ENCODE data around the gene PEA15.

The PEA15 gene

DNA sequence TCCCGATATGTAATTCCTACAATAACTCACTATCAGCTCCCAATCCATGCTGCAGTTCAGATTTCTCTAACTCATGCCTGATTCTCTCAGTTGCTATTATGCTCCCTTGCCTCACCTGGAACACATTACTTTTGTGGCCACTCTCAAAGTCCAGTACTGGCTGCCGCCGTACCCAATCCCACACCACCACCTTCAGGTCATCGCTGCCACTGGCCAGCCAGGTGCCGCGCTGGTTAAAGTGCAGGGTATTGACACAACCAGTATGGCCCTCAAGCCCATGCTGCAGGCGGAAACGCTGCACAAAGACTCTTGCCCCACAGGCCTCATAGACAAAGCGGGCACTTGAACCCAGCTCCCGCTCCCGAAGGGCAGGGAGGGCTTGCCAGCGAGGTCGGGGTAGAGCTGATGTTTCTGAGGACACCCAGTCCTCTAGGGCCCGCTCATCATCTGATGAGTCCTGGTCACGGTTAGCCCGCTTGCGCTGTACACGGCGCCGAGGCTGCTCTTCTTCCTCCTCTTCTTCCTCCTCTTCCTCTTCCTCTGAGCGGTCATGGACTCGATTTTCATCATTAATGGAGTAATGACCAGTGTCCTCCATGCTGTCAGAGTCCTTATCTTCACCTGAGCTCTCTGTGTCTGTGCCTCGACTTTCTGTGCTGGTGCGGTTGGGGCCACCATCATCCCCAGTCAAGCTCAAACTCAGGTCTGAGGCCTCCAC, 34.6 kb downstream of the PEA15 start:
- DNase-seq (ENCODE audit: low spot score): no peak

- DNase-seq (ENCODE audit: low spot score): no peak
Measured at GRCh38 chr1:160243767-160244166, 38.6 kb downstream of the PEA15 start.

- DNase-seq (ENCODE audit: low spot score): no peak
Measured at GRCh38 chr1:160244209-160244608, 39.0 kb downstream of the PEA15 start.

- no peak for DNase-seq (ENCODE audit: low spot score)
Measured at GRCh38 chr1:160245434-160245833, 40.2 kb downstream of the PEA15 start.

GRCh38 chr1:160247053-160247452, 41.9 kb downstream of the PEA15 start:
- no peak for DNase-seq (ENCODE audit: low spot score)

- DNase-seq (ENCODE audit: low spot score): no peak
Measured at GRCh38 chr1:160251011-160251410, 45.8 kb downstream of the PEA15 start.

DNA sequence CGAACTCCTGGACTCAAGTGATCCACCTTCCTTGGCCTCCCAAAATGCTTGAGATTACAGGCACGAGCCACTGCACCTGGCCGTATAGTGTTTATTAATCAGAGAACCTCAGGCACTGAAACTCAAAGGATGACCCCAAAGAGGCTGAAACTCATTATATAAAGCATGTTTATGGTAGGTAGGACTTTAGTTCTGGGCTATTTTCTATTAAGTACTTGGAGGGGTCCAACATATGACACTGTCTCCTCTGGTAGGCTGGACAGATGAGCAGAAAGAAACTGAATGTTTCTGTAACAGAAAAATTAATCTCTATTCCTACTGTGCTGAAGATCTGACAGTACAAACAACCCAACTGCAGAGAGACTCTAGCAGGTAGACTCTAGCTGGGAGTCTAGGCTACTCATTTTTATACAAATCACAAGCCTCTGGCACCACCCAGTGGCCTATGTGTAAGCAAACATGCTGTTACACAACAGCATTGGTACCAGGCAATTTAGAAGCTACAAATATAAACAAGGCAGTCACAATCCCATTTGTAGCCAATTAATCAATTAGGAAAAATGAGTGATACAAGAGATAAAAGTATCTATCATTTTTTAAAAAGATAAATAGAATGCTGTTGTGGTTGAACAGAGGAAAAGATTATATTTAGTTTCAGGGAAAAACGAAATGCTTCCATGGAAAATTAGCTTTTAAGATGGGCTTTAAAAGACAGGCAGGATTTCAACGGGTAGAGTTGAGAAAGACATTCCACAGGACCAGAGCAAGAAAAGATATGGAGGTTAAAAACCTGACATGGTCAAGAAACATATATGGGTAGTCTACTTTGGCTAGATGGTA, 46.7 kb downstream of the PEA15 start:
- peak; percentile 88 for DNase-seq (ENCODE audit: low spot score)

GRCh38 chr1:160255781-160256300, 50.7 kb downstream of the PEA15 start:
- no peak for DNase-seq (ENCODE audit: low spot score)

DNA sequence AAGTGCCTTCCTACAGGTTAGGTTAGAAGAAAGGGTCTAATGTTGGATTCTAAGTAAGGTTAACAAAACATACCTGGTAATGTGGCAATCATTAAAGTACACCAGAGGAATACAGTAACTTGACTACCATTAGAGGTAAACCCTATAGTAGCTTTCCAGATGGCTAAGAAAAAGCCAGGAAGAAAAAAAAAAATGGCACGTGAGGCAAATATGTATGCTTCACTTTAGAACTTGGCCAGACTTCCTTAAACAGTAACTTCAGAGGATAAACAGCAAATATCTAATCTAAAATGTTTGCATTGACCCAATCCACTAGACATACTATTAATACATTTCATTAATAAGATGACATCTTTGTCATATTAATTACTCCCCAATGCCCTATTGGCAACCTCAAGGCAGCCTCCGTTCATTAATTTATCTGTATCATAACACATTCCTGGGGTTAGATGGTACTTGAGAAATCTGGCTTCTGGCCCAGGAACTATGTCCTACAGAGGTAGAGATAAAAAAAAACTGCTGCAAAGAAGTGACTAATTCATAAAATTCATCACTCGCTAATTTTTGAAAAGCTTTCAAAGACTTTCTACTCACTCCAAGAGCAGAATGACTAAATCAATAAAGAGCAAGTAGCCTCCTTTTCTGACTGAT, 51.3 kb downstream of the PEA15 start:
- DNase-seq (ENCODE audit: low spot score): no peak

GRCh38 chr1:160257411-160258015, 52.3 kb downstream of the PEA15 start:
- DNase-seq (ENCODE audit: low spot score): no peak

- DNase-seq (ENCODE audit: low spot score): no peak
Measured at GRCh38 chr1:160258177-160258798, 53.1 kb downstream of the PEA15 start.

- DNase-seq (ENCODE audit: low spot score): no peak
Measured at GRCh38 chr1:160260406-160261382, 55.5 kb downstream of the PEA15 start.

DNA sequence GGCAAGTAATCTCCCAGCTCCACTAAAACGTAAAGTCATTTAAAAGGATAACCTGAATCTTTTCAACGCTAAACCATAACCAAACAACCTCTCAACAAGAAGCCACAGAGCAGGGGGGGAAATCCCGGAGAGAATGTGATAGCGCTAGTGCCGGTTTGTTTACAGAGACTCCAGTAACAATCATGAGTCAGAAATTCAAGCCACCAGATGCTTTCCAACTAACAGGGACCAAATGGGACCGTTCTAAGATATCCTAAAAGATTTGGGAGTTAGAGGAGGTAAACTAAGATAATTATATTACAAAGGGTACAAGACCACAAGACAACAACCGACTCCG, 56.3 kb downstream of the PEA15 start:
- no peak for DNase-seq (ENCODE audit: low spot score)

DNA sequence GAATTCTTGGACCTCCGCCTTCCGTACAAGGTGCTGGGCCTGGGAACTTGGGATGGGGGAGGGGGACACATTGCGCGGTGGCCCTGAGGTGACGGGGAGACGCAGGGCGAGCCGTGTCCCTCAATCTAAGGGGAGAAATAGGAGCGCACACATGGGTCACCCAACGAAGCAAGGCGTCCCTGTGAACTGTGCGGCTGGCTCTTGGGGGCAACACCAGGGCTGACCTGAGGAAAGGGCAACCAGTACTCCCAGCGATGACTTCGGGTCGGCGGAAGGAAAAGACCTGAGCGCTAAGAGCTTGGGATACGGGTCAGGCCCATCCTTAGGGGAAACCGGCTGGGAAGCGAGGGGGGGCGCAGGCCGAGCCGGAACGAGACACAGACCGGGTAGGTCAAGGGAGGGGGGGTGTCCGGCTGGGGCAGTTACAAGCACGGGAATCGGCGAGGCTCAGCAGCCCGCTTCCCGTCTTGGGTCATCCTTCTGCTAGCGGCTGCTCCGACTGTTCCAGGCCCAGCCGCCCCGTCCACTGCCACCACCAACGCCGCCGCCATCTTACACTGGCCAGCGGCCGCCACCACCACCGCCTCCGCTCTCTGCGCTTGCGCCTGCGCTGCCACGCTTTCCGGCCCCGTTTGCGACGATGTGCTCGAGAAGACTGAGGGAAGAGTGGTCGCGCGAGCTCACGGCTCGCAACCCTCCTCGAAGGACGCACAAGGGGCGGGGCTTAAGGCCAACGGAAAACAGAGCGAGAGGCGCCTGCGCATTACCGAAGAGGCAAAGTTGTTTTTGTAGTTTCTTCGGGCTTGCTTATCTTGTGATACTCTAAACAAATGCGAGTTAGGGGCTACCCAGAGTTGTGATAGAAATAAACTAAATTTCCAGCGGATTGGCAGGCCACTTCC, 57.0 kb downstream of the PEA15 start, which contains the start of gene DCAF8:
DCAF8 (minus strand) TSS at position 657 of the 902 bp plus-strand sequence. CDS start 18,541 bp downstream, outside the sequence.
- peak; percentile 98 for DNase-seq (ENCODE audit: low spot score)

DNA sequence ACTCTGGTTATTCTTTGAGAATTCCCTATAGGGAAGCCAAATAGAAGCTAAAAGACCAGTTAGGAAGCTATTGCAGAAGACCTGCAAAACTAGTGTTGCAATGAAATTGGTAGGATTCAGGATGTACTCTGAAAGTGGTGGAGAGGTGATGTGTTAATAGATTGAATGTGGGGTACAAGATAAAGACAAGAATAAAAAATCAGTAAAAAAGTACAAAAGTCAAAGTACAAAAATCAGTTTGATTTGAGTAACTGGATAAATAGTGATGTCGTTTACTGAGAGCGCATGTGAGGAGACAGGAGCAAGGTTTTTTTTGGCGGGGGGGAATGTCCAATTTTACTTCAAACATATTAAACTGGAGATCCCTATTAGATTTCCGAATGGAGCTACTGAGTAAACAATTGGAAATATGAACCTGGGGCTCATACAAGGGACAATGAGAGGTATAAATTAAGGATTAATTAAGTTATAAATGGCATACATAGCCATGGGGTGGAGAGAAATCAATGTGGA, 59.7 kb downstream of the PEA15 start:
- DNase-seq (ENCODE audit: low spot score): no peak
